CD4-positive, alpha-beta T cell treated with Interleukin-6 for 4 hours (primary cell): ENCODE results near the gene MYBPH.

Experiments
- DNase-seq: peaks from one replicate; pipeline ENCODE4 v3.0.0-alpha.2; 2020; ENCODE audit warnings: mixed read lengths

The MYBPH gene

DNA sequence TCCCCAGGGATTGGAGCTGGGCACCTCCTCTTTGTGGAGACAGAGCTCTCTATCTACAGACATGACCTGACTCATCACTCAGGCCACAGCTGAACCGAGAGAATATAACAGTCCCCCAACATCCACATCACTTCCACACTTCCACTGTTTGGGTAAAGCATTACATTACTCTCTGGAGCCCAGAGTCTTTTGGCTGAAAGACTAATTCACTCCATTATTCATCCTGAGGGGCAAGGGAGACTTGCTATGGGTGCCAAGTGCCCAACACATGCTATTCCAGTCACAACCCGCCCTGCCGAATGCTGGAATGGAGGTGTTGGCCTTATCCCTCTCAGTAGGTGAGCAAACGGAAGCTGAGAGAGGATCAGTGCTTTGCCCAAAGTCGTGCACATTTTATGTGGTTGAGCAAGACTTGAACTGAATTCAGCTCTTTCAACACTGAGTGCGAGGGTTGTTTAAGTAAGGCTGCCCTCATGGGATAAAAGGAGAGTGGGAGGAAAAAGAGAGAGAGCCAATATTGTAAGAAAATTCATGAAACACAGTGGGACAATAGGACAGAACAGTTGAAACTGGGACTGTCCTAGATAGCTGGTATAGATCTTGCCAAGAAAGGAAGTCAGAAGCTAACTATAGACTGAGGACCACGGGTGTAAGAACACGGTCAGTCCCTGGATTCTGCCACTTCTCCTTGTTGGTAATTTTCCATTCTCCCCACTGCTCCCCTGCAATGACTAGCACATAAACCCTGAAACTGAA lies 24.4 kb upstream of the MYBPH start:
- DNase-seq = no peak

DNA sequence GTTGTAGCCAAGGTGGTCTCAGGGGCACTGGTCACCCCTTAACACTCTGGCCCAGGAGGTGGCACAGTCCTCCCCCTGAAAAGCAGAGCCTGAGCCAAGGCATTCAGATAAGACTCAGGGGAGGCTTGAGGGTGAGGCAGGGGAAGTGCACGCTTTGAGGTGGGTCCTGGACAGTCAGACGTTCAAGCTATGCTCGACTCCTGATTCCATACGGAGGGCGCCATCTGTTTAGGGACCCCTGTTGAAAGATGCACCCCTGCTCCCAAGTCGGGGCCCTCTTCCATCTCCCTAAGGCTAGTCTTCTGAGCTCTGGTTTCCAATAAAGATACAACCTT lies 23.8 kb upstream of the MYBPH start:
- no peak for DNase-seq

DNA sequence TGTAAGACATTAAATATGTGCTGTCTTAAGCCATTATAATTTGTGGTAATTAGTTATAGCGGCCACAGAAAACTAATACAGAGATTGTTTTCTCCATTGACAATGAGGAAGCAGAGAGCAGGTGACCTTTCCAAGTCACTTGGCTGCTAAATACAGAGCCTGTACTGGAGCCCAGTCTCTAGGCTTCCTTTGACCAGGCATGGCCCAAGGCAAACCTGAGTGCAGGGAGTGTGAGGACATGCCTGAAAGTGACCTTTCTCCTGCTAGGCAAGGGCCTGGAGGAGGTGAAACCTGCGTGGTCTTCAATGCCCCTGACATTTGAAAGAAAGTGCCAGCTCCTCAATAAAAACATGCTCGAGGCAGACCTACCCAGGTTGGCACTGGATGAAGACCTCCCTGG lies 23.4 kb upstream of the MYBPH start:
- no peak for DNase-seq

DNA sequence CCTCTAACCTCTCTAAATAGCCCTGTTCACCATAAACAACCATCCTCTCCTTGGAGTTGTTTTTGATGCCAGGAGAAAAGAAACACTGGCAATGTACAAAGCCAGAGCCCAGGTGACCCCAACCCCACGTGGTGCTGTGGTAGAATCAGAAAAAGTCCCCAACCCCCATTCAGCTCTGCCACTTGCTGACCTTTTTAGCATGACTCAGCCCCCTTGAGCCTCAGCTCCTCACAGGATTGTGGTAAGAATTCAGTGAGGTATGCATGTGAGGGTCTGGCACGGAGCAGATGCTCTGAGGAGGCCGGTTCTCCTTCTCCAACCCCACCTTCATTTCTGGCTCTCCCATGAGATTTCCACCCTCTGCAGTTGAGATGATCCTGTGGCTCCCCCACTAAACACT lies 22.0 kb upstream of the MYBPH start:
- no peak for DNase-seq

DNA sequence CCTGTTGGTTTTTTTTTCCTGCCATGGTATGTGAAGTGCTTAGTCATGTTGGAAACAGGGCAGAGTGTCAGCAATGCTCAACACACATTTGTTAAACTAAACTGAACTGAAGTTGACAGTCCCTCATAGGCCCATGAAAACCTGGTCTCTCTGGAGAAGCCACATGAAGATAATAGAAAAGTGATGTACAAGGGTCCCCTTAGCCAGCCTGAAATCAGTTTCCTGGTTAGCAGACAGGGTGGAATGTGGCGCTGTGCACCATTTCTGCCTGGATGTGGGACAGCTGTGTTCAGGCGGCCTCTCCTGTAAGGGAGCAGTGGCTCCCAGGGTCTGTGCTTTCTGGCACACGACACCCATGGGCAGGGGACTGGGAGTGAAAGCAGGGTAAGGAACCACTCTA lies 20.7 kb upstream of the MYBPH start:
- DNase-seq = no peak

DNA sequence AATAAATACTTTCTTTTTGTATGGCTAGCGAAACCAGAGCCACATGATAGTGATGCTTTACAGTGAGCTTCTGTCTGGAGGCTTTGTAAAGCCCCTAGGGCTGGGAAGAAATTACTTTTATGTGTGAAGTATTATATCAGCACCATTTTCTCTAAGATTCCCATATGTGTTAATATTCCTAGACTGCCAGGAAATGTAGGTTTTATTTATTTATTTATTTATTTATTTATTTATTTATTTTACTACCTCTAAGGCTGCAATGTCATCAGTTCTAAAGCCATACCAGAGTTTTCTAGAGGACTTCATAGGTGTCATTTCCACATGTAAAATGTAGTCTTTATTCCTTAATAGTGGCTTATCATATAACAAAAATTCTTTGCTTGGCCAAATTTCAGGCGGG lies 15.3 kb upstream of the MYBPH start:
- DNase-seq = no peak

DNA sequence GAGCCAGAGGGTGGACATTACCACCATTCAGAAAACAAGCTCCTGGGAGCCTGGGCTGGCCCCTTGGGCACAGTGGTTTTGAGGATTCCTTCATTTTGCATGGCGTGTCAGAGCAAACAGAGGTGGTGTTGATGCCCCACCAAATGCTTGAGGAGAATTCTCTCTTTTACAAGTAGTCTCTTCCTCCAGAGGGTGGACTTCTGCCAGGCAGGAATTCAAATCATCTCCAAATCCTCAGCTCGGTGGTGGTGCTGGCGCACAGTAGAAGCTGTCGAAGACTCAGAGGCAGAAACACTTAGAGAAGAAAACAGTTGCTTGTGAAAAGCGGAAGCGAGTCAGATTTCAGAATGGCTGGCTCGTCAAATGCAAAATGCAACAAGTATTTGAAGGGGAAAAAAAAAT lies 14.3 kb upstream of the MYBPH start:
- no peak for DNase-seq

DNA sequence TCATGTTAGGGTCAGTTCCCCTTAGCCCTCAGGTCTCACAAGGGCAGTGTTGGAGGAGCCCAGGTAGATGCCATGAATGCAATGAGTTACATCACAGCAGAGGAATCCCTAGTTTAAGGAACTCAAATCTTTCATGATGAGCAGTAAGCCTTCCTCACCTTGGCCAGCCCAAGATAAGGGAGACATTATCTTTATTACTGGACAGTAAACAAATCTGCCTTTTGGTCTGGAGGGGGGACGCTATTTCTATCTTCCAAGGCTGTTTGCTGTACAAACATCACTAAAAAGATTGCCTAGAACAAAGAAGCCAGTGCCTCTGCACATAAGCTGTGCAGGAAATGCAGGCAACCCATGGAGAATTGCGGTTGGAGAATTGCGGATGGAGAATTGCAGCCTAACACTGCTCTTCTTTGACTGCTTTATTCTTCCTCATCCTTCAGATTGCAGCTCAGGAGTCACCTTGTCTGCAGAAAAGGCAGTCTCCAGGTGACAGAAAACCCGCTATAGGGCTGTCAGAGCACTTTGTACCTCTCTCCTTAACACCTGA lies 13.1 kb upstream of the MYBPH start:
- DNase-seq = no peak

DNA sequence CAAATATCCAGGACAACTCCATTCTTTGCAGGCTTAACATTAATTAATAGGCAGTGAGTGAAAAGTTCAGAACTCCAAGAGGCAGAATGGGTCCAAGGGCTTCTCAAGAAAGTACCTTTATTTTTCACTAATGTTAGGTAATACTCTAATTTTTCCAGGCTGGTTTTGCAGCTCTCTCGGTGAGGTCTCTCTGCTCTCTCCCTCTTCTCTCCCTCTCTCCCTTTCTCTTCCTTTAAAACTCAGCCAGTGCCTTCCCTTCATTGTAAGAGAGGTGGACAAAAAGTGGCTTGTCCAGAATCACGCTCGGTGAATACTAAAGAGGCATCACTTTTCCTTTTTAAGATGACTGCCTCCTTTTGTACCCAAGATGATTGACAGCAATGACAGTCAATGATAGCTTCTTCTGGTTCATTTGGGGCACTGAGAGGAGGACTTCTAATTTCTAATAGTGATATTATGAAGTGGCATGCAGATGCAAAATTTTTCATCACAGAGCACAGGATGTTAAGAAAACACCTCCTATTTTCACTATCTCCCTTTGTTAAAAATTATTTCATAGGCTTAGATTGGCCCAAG lies 12.2 kb upstream of the MYBPH start:
- DNase-seq = no peak

DNA sequence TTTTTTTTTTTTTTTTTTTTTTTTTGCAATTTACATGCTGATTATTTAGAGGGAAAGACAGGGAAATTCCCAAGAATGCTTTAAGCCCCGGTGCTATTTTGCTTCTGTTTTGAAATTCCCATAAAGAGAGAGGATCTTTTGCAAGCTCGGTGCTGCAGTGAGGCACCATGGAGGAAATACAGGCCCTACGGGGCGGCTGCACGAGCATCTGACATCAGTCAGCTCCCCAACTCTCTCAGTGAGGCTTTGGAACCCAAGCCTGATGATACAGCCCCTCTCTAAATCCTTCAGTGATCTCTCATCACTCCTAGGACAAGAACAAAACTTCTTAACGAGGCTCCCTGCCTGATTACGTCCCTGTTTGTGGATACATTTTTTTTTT lies 11.7 kb upstream of the MYBPH start:
- DNase-seq = no peak

DNA sequence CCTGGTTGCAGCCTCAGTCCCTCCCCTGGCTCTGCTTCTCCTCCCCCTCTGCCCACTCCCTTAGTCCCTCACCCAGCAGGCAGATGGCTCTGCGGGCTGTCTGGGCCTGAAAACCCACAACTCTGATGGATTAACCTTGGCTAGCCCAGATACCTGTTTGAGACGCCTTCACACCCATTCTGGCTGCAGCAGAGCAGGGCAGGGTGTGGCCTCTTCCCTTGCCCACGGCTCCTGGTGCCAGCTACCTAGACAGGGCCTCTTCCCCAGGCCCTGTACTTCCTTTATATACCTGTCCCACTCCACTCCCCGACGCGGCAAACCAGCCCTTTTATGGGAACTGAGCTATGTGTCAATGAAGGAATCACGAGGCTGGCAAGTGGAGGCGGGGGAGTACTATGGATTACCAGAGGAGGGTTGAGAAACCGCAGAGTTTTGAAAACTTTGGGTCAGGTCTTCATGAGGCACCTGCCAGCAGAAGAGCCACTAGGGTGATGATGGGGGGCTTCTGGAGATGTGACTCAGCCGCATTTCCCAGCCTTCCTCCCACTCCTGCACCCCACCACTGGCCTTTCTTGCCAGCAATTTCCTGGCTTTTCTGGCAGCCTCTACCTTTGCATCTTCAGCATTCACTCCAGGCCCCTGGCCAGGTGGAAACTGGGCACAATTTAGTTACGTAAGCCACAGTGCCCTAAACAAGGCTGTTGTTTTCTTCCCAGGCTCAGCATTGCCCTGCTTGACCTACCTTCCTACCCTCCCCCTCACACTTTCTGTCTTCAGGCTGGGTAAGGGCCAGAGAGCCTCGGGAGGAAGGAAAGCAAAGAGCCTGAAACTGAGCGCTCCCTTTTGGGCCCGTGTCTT lies 11.0 kb upstream of the MYBPH start, which contains the start of gene CHI3L1:
TSS of gene CHI3L1 (minus strand) at position 259 of the 858 bp plus-strand sequence. CDS start at position 178, 81 bp downstream.
- no peak for DNase-seq

DNA sequence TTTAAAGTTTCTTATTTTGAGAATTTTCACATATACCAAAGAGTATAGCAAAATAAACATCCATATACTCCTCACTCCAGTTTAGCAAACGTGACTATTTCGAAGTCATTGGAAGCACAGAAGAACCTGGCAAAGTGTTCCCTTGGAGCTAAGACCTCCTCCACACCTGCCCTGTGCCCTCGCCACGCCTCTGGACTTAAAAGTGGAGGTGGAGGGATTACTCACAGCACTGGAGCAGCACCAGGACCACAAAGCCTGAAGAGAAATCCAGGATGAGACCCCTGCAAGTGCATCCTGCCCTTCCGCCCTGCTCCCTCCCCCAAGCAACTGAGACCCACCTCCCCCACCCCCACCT lies 10.4 kb upstream of the MYBPH start:
- no peak for DNase-seq

DNA sequence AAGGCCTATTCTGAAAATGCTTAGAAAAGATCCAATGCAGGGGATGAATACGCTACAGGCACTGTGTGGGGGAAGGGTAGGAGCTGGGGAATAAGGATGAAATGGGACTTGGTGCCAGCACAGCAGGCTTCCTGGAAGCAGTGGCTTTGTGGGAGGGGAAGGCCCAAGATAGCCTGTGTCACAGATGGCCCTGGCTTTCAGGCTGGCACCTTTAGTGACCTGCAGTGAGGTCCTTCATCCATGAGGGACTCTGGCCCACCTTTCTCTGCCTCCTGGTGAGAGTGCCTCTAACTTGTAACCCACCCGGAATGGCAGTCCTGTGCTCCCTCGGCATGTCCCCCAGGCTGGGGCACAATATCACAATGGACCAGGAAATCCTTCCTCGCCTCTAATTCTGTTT lies 10.0 kb upstream of the MYBPH start:
- no peak for DNase-seq

DNA sequence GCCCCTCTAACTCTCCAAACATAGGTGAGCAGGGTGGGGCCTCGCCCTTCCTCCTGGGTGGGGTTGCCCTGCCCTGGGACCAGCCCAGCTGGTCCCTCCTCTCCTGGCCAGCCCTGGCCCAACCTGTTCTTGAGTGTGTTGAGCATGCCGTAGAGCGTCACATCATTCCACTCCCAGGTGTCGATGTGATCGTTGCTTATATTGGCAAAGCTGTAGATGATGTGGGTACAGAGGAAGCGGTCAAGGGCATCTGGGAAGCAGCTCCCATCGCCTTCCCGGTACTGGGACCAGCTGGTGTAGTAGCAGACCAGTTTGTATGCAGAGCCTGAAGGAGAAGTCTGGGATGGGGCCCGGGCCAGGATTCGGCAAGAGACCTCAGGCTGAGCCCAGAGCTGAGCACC lies 9.4 kb upstream of the MYBPH start:
- DNase-seq = no peak

DNA sequence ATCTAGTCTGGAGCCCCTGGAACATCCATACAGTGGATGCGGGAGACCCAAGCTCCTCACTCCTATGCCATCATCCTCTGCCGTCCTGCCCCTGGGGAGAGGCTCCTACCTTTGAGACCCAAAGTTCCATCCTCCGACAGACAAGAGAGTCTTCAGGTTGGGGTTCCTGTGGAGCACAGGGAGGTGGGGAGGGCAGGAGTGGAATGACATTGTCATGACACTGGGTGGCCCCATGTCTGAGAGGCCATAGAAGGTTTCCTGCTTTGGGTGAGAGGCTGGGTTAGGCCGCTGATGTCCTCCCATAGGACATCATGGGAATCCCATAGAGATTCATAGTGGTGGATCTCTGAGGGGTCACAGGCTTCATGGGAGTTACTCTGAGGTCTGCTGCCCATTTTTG lies 8.8 kb upstream of the MYBPH start:
- no peak for DNase-seq

DNA sequence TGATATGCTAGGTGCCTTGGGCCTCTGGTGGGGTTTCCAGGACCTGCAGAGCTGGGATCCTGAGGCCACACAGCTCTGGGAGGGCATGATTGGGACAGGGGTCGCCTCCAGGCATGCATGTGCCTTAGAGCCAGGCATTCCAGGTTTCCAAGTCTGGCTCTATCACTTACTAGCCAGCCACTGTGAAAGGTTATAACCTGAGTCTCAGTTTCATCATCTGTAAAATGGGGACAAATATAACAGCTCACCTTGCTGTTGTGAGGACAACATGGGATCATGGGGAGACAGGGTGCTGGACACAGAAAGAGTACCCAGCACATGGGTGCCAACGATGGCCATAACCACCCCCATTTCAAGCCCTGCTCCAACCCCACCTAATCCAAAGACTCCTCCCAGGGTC lies 8.2 kb upstream of the MYBPH start:
- no peak for DNase-seq

DNA sequence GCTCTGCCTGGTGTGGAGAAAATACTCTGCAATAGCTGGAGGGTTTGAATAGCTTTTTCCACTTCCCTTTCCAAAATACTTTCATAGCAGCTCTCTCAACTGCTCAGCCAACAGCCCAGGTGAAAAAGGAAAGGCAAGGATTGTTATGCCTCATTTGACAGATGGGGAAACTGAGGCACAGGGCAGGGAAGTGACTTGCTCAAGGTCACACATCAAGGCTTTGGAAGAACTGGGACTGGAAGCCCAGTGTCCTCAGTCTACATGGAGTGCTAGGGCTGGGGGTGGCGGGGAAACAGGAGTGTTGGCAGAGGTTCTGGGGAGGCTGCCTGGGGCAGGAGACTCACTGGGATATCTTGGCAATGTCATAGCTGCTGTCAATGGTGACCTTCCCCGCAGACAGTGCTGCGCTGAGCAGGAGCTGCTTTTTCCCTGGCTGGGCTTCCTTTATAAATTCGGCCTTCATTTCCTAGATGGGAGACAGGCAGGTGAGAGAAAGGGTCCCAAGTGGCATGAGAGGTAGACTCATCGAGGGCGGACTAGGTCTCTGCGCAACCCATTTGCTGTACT lies 6.8 kb upstream of the MYBPH start:
- DNase-seq = no peak

DNA sequence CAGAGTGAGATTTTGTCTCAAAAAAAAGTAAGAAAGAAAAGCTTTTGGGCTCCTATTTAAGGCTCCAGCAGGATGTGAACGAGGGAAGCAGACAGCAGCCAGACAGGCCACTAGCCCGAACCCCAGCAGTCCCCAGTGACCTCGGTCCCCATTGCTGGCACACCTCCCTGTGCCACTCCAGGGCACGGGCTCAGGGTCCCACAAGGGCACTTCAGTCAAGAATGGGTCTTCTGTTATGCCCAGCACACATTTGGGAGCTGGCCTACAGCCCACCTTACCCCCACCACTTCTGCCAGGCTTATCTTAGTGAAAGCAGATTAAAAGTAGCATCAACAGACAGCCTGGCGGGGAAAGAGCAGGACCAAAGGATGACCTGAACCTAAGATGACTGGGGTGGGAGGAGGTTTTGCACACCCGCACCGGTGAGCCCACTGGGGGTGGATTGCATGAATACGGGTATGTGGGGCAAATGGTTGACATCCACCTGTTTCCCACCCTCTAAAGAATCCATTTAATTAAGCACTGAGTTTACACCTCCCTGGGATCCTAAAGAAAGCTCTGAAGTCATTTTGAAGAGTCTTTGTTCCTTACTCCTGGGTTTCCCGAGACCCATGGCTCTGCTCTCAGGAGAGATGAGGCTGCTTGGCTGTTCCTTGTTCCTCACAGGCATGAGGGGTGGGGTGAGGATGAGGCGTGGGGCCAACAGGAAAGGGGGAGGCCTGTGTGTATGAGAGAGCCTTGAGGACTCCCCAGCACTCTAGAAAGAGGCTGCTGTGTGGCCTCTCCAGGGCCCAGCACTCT lies 6.2 kb upstream of the MYBPH start:
- DNase-seq = no peak

DNA sequence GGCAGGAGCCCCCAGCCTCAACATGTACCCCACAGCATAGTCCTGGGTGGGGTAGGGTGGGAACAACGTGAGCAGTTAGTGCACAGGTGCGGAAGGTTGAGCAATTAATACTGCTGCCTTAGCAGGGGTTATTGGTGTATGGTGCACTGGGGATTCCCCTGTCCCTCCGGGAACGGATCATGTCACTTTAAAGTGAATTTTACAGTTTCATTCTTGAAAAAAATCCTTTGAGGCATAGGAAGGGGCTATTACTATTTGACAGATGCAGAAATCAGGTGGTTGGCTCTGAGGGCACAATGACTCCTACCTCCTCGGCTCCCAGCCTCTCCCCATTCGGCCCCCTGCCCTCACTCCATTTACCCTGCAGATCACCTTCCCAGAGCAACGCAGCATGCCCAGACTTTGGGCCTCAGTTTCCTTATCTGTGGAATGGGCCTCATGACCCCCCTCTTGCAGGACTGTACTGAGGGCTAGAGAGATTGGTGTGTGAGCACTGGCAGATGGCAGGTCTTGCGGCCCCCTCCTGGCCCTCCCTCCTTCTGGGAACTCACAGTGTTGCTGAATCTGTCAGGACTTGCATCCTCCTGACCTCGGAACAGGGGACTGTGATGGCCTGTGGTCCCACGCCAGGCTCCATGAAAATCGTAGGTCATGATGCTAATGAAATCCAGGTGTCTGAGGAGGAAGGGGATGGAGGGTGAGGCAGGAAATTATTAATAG lies 5.1 kb upstream of the MYBPH start:
- DNase-seq = no peak

DNA sequence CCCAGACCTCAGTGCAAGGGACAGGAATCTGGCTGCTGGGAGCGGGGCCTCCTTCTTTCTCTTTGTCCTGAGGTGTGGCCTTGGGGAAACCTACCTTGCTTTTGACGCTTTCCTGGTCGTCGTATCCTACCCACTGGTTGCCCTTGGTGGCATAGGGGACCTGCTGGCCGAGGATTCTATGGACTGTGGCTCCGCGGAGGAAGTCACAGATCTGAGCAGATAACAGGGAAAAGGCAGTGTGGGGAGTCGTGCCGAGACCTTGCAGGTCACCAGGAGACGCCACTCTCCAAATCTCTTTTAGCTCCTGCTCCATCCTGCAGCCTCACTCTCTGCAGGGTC lies 4.0 kb upstream of the MYBPH start:
- DNase-seq = no peak

DNA sequence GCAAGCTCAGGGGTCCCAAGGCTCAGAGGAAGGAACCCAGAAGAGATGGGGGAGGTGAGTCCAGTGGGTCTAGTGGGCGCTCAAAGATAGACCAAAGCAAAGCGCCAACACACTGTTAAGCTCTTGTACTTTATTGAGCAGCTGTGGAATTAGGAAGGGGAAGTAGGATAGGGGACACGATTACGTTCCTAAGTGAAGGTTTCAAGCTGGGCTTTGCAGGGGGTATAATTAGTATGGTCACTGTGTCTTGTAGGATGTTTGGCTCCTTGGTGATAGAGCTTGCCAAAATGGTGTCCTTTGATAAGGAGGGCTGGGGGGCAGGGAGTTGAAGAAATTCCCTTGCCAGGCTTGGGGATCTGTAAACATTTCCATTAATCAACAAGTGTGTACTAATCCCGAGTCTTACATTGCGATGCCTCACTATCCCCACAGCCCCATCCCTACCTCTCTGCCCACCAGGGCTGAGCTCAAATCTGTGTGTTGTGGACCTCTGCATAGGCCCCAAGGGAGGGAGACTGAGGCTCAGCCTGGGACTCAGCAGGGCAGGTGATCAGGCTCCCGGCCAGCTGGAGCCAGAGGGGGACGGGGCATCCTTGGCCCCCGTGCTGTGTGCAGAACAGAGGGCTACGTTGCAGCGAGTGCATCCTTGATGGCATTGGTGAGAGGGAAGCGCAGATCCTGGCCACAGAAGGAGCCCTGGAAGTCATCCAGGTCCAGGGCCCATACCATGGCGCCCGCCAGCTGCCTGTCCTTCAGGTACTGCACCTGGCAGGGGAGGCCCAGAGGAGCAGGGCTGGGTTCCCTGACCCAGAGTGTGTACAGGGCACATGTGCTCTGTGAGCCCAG lies 3.4 kb upstream of the MYBPH start:
- DNase-seq = no peak
